Ascending aorta (tissue), 2 donors: Measurements from ENCODE around the gene TADA2A. TPM values are rescaled to one million over a fixed set of nuclear protein-coding genes. Genes with fewer than 3 reads are reported as not detected.

Experiments
- DNase-seq, 2 donors: peaks; one replicate each; pipeline ENCODE4 v3.0.0-alpha.2; 2019; ENCODE audit warnings: low spot score in 2 of 2
- H3K27ac ChIP-seq, 2 donors: fragments of 200-600 bp; sonication (generic); one replicate each; pipeline ENCODE4 v1.5.1; 2016 to 2017; ENCODE audit warnings: mild to moderate bottlenecking in 1 of 2
- H3K27me3 ChIP-seq: fragments of 200-600 bp; sonication (generic); one replicate; pipeline ENCODE4 v1.5.1; 2017
- H3K36me3 ChIP-seq, 2 donors: fragments of 200-600 bp; sonication (generic); one replicate each; pipeline ENCODE4 v1.5.1; 2016
- H3K4me1 ChIP-seq, 2 donors: fragments of 200-600 bp; sonication (generic); one replicate each; pipeline ENCODE4 v1.5.1; 2016 to 2017; ENCODE audit warnings: mild to moderate bottlenecking in 1 of 2
- H3K4me3 ChIP-seq, 2 donors: fragments of 200-600 bp; sonication (generic); one replicate each; pipeline ENCODE4 v1.5.1; 2016 to 2017; ENCODE audit warnings: mild to moderate bottlenecking in 1 of 2
- H3K9me3 ChIP-seq, 2 donors: fragments of 200-600 bp; sonication (generic); one replicate each; pipeline ENCODE4 v1.5.1; 2016
- CTCF ChIP-seq, 3 experiments: fragments of 200-600 bp in 2 of 3; fragments of 450-650 bp in 1 of 3; sonication (generic) in 2 of 3; IDR thresholded peaks; one replicate each; pipeline ENCODE4 v1.5.1; 2016 to 2019; ENCODE audit warnings: antibody characterized with exemption in 3 of 3, mild to moderate bottlenecking in 1 of 3, moderate library complexity in 1 of 3
- intact Hi-C: fragments of 100-400 bp; cut with DNase I; formaldehyde crosslinking; loops from one replicate; pipeline ENCODE4 v1.15.1; 2023
- total RNA-seq: library from RNA; depleted of rRNA; stranded (reverse); fragments of >200 nt; gene quantifications from one replicate; pipeline ENCODE4 v1.1.0, GENCODE V29; 2016

The TADA2A gene
- total RNA-seq, 1 donor from 2014 or later = 7.7 TPM

- Histone ChIP-seq H3K27me3 (no peaks in the 10 kb centered on the region), H3K36me3 (no peaks in the 10 kb centered on the region), H3K9me3 (no peaks in the 10 kb centered on the region), H3K4me3 (no peak overlapping the region), H3K27ac (no peak overlapping the region), H3K4me1 (peaks cover 5 to 6% of the 10 kb centered on the region in 2 donors)
- intact Hi-C loops = no loop called here
- no peak for TF ChIP-seq CTCF (IDR thresholded peaks at IDR 0.05)
- DNase-seq = no peak
Observed at GRCh38 chr17:37360632-37361031, 46.1 kb upstream of the TADA2A start.

GRCh38 chr17:37361543-37361942 is 45.1 kb upstream of the TADA2A start:
- intact Hi-C loops = no loop called here
- no peak for TF ChIP-seq CTCF (IDR thresholded peaks at IDR 0.05)
- Histone ChIP-seq H3K9me3 (no peaks in the 10 kb centered on the region), H3K27me3 (no peaks in the 10 kb centered on the region), H3K27ac (no peak overlapping the region), H3K36me3 (no peaks in the 10 kb centered on the region), H3K4me3 (no peak overlapping the region), H3K4me1 (peaks cover 5 to 6% of the 10 kb centered on the region in 2 donors)
- DNase-seq = no peak

DNA sequence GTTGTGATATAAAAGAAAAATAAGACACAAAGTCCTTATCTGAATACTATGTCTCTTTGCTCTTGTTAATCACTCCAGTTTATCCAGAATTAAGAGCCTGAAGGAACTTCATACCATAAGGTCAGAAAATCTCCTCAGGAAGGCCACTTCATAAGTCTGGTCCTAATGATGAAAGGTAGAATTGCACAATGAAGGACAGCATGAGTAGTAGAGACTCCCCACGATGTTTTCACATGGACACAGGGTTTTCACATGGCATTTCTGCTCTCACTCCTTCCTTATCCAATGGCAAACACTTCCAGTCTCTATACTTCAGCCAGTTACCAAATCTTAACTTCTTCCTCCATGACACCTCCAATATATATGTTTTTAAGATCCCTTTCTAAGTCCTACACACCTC is 41.1 kb upstream of the TADA2A start:
- TF ChIP-seq CTCF (IDR thresholded peaks at IDR 0.05) = no peak
- DNase-seq = no peak
- Histone ChIP-seq H3K4me1 (no peaks in the 10 kb centered on the region), H3K36me3 (no peaks in the 10 kb centered on the region), H3K4me3 (no peak overlapping the region), H3K27me3 (no peaks in the 10 kb centered on the region), H3K27ac (no peak overlapping the region), H3K9me3 (no peaks in the 10 kb centered on the region)
- intact Hi-C loops = no loop called here

DNA sequence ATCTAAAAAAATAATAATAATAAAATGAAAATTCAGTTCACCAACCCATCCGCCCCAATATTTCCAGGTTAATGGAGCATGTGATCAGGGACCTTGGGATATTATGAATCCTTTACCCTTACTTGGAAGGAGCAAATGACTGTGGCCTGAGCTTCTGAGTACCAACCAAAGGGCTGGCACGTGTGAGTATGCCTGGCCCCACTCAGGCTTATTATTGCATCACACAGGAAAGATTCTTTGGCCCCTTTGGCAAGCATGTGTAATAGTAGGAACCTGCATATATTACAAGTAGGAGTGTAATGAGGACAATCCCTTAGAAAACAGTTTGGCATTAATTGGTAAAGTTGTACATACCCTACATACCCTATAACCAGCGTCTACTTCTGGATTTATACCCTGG is 38.1 kb upstream of the TADA2A start:
- no peak for DNase-seq
- Histone ChIP-seq H3K4me1 (no peaks in the 10 kb centered on the region), H3K27me3 (no peaks in the 10 kb centered on the region), H3K9me3 (no peaks in the 10 kb centered on the region), H3K4me3 (no peak overlapping the region), H3K27ac (no peak overlapping the region), H3K36me3 (no peaks in the 10 kb centered on the region)
- TF ChIP-seq CTCF (IDR thresholded peaks at IDR 0.05) = no peak
- intact Hi-C loops = no loop called here

GRCh38 chr17:37373530-37374159 is 33.0 kb upstream of the TADA2A start:
- Histone ChIP-seq H3K4me3 (no peak overlapping the region), H3K4me1 (no peaks in the 10 kb centered on the region), H3K9me3 (no peaks in the 10 kb centered on the region), H3K27me3 (no peaks in the 10 kb centered on the region), H3K27ac (no peak overlapping the region), H3K36me3 (no peaks in the 10 kb centered on the region)
- peak; percentile 79 to 94 (median 88) for TF ChIP-seq CTCF (IDR thresholded peaks at IDR 0.05)
- intact Hi-C loops = loop anchor here (2.0 kb wide), 1 partner anchor 23 kb away; no protein-coding TSS in a partner anchor
- peak; percentile 19 to 70 for DNase-seq

- no peaks in the 10 kb centered on the region for H3K27me3 ChIP-seq
- intact Hi-C loops = no loop called here
Observed at GRCh38 chr17:37375706-37376105, 31.0 kb upstream of the TADA2A start, which contains the start of gene C17orf78. C17orf78 (plus strand) TSS chr17:37375985; CDS start chr17:37376093, 108 bp downstream.

More at GRCh38 chr17:37375706-37376105, 31.0 kb upstream of the TADA2A start, which contains the start of gene C17orf78:
- no peak for DNase-seq
- Histone ChIP-seq H3K27ac (no peak within 1 kb of the TSS), H3K4me3 (no peak within 1 kb of the TSS), H3K9me3 (no peaks in the 10 kb centered on the region), H3K36me3 (no peaks in the 10 kb centered on the region), H3K4me1 (no peaks in the 10 kb centered on the region)
- no peak for TF ChIP-seq CTCF (IDR thresholded peaks at IDR 0.05)
